Colonic mucosa (tissue), 4 donors: Measurements from ENCODE around the gene CDK5RAP1. TPM values are rescaled to one million over a fixed set of nuclear protein-coding genes. Genes with fewer than 3 reads are reported as not detected.

ENCODE experiments used
- DNase-seq: peaks from one replicate; pipeline ENCODE4 v3.0.0-alpha.2; 2020
- H3K27ac ChIP-seq: fragments of 200-600 bp; one replicate; pipeline ENCODE4 v1.8.0; 2021
- H3K27me3 ChIP-seq: fragments of 200-600 bp; one replicate; pipeline ENCODE4 v1.8.0; 2021
- H3K36me3 ChIP-seq: fragments of 200-600 bp; one replicate; pipeline ENCODE4 v1.8.0; 2021
- H3K4me1 ChIP-seq: fragments of 200-600 bp; one replicate; pipeline ENCODE4 v1.8.0; 2021; ENCODE audit warnings: mild to moderate bottlenecking
- H3K4me3 ChIP-seq: fragments of 200-600 bp; one replicate; pipeline ENCODE4 v1.8.0; 2021
- H3K9ac ChIP-seq, 2 donors: one replicate each; pipeline ENCODE4 v1.7.0; 2013; ENCODE audit warnings: control low read depth in 2 of 2, low read depth in 2 of 2, low read length in 2 of 2
- H3K9me3 ChIP-seq: fragments of 200-600 bp; one replicate; pipeline ENCODE4 v1.8.0; 2021
- intact Hi-C: fragments of 100-400 bp; cut with DNase I; formaldehyde crosslinking; loops from one replicate; pipeline ENCODE4 v1.14.1; 2022
- total RNA-seq, 2 donors: library from RNA; stranded (reverse); fragmentation: NEBNext Ultra II Directional in 1 of 2; extraction: Animal tissue kit (Norgen Biotek cat#: 25700) in 1 of 2; gene quantifications; one replicate each; pipeline ENCODE4 v1.2.1, GENCODE V29; 2021
- TF ChIP-seq, protein P1 (sequence below): fragments of 200-600 bp; IDR thresholded peaks from one replicate; pipeline ENCODE4 v1.8.0; 2022; ENCODE audit warnings: antibody characterized with exemption, mild to moderate bottlenecking
- donor health status: healthy.
- donor health status: DM: no; HTN: no; CAD: no.
- donor health status: DM: no; HTN: no; CAD: no.

CDK5RAP1 gene
- total RNA-seq, 2 donors from 2014 or later: 18.2 to 31.0 TPM

DNA sequence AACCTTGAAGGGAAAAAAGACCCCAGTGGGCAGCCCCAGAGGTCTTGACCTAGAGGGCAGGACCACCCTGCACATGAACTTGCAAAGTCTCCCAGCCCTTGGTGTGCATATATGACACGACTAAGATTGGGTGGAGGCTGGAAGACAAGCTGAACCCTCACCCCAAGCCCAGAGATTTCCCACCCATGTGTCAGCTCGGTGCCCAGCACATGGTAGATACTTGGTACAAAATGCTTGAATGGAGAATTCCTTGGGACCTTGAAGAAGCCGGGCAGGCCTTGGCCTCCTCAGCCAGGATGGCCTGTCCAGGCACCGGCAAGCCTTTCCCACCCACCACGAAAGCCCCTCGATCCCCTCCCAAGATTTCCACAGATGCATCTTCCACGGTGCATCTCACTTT is 67.7 kb downstream of the CDK5RAP1 start:
- Histone ChIP-seq H3K4me3 (no peak overlapping the region), H3K9me3 (no peaks in the 10 kb centered on the region), H3K27me3 (no peaks in the 10 kb centered on the region), H3K36me3 (no peaks in the 10 kb centered on the region), H3K27ac (no peak overlapping the region), H3K9ac (no peak overlapping the region), H3K4me1 (no peaks in the 10 kb centered on the region)
- TF ChIP-seq, protein P1, sequence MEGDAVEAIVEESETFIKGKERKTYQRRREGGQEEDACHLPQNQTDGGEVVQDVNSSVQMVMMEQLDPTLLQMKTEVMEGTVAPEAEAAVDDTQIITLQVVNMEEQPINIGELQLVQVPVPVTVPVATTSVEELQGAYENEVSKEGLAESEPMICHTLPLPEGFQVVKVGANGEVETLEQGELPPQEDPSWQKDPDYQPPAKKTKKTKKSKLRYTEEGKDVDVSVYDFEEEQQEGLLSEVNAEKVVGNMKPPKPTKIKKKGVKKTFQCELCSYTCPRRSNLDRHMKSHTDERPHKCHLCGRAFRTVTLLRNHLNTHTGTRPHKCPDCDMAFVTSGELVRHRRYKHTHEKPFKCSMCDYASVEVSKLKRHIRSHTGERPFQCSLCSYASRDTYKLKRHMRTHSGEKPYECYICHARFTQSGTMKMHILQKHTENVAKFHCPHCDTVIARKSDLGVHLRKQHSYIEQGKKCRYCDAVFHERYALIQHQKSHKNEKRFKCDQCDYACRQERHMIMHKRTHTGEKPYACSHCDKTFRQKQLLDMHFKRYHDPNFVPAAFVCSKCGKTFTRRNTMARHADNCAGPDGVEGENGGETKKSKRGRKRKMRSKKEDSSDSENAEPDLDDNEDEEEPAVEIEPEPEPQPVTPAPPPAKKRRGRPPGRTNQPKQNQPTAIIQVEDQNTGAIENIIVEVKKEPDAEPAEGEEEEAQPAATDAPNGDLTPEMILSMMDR: no peak
- intact Hi-C loops: no loop called here
- no peak for DNase-seq

DNA sequence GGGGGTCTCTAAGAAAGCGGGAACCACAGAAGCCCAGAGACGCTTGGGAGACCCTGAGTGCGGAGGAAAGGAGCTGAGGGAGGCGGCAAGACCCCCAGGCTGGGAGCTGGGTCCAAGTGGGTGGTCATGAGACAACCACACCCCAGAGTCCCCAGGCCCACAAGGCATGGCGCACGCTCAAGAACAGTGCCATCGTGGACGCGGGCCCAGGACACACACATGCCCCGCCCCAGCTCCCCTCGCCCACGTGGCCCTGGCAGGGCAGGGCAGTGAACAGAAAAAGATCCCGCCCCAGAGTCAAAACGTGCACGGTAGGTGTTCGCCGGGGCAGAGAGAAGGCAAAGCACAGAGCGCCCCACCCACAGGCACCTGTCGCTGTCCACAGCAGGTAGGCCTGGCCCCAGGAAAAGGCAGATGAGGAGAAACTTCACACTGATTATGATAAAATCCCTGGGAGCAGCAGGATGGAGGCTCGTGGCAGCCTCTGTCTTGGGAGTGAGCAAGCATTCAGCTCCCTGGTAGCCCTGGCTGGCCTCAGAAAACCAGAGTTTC is 68.3 kb downstream of the CDK5RAP1 start:
- no peak for DNase-seq
- no peaks in the 10 kb centered on the region for H3K4me1 ChIP-seq

DNA sequence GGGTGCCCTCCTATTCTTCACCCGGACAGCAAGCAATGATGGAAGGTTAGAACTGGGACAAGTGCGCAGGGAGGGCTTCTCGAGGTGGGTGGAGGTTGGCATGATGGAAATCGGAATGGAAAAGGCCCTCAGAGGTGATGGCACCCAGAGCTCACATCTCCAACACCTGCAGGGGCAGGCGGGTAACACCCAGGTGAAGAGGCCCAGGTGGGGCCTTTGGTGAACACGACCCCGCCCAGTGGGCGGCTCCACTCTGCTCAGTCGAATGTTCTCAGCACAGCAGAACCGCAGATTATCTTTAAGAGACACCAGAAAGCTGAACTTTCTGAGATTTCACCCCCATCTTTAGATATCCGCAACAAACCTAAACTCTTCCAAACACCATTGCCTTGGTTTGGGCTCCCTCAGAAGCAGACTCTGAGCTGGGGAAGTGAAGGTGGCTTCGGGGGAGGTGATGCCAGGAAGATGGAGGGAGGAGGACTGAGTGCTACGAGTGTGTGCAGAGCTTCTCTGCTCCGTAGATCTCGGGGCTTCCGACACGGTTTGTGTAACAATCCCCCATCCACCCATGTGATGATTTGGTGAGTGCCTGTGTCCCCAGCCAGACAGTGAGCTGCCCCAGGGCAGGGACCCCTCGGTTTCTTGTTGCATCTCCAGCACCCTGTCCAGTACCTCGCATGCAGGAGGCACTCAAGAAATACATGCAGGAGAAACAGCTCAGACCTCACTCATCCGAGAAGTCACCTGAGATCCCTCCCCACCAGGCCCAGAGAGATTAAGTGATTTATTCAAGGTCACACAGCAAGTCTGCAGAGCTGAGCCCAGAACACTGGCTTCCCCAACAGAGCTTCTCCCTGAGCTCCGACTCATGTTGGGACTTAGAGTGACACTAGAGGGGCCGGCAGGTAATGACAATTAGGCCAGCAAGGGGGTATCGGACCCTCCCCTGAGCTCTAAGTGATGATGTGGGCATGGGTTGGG is 72.9 kb downstream of the CDK5RAP1 start:
- DNase-seq: no peak
- TF ChIP-seq, protein P1: no peak
- H3K9me3 ChIP-seq: no peaks in the 10 kb centered on the region
- H3K9ac ChIP-seq: no peak overlapping the region
- no peak overlapping the region for H3K4me3 ChIP-seq
- no peaks in the 10 kb centered on the region for H3K36me3 ChIP-seq
- intact Hi-C loops: no loop called here
- no peaks in the 10 kb centered on the region for H3K4me1 ChIP-seq
- H3K27me3 ChIP-seq: no peaks in the 10 kb centered on the region
- H3K27ac ChIP-seq: no peak overlapping the region

More for the DNA sequence above, 68.3 kb downstream of the CDK5RAP1 start:
- Histone ChIP-seq H3K4me3 (no peak overlapping the region), H3K27me3 (no peaks in the 10 kb centered on the region), H3K9ac (no peak overlapping the region), H3K36me3 (no peaks in the 10 kb centered on the region), H3K27ac (no peak overlapping the region), H3K9me3 (no peaks in the 10 kb centered on the region)
- intact Hi-C loops: no loop called here
- TF ChIP-seq, protein P1: no peak

DNA sequence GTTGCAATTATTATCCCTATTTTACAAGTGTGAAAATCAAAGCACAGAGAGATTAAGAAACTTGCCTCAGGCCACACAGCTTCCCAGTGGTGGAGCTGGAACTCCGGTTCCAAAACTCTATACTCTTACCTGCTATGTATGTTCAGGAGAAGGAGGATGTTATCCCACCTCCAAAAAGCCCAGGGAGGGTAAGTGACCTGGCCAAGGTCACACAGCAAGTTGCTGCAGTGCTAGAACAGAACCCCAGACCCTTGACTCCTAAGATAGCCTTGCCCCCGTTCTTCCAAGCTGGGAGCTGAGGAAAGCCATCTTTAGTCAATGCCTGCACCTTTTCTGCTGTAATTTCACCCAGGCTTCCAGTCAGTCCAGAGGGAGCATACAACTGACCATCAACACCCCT is 76.0 kb downstream of the CDK5RAP1 start:
- no peak for DNase-seq
- Histone ChIP-seq H3K9ac (no peak overlapping the region), H3K27ac (no peak overlapping the region), H3K4me1 (no peaks in the 10 kb centered on the region), H3K9me3 (no peaks in the 10 kb centered on the region), H3K36me3 (no peaks in the 10 kb centered on the region), H3K4me3 (no peak overlapping the region), H3K27me3 (no peaks in the 10 kb centered on the region)
- TF ChIP-seq, protein P1: no peak
- intact Hi-C loops: no loop called here

DNA sequence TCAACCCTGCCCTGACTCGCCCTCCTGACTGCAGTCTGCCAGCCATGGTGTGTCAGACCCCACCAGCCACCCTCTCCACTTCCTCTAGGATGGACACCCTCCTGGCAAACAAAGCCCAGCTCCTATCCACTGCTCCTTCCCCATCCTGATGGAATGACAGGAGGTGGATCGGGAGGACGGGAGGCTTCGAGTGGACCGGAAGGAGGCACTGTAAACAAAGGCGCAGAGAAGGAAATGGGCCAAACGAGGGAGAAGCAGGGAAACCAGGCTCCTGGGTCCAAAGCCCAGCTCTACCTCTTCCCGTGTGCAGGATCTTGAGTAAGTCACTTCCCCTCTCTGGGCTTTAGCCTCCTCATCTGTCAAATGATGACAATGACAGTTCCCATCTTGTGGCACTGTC is 78.1 kb downstream of the CDK5RAP1 start:
- H3K27ac ChIP-seq: no peak overlapping the region
- TF ChIP-seq, protein P1: no peak
- H3K9me3 ChIP-seq: no peaks in the 10 kb centered on the region
- no peaks in the 10 kb centered on the region for H3K36me3 ChIP-seq
- intact Hi-C loops: no loop called here
- no peaks in the 10 kb centered on the region for H3K4me1 ChIP-seq
- no peak overlapping the region for H3K4me3 ChIP-seq
- no peak for DNase-seq
- no peak overlapping the region for H3K9ac ChIP-seq
- H3K27me3 ChIP-seq: no peaks in the 10 kb centered on the region
